Measurements from ENCODE around the gene MRPS27.

The MRPS27 gene

DNA sequence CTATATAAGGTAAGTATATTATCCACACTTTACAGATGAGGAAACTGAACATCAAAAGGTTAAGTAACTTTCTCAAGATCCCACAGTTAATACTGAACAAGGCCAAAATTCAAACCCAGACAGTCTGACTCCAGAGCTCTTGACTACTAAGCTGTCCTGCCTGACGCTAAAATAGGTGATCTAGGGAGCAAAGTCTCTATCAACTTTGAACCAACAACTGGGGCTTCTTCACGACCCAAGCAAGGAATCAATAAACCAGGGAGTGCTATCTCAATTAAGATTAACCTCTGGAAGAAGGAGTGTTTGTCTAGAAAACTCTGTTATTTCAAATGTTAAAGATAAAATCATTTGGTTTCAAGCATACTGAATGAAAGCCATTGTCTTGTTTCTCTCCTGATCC is 64.4 kb downstream of the MRPS27 start:
- DNase-seq = no peak

DNA sequence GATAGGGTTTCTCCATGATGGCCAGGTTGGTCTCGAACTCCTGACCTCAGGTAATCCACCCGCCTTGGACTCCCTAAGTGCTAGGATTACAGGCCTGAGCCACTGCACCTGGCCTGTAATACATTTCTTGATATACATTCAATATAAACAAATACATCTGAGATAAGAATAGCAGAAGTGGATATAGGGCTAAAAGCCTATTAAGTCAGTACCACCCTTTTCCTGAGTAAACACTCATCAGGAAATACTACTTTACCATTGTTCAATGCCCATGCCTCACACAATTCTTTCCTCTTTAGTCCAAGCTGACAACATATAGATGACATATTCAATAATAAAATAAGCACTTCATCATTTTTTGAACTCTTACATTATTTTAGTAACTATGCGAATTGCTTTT is 64.8 kb downstream of the MRPS27 start:
- no peak for DNase-seq

DNA sequence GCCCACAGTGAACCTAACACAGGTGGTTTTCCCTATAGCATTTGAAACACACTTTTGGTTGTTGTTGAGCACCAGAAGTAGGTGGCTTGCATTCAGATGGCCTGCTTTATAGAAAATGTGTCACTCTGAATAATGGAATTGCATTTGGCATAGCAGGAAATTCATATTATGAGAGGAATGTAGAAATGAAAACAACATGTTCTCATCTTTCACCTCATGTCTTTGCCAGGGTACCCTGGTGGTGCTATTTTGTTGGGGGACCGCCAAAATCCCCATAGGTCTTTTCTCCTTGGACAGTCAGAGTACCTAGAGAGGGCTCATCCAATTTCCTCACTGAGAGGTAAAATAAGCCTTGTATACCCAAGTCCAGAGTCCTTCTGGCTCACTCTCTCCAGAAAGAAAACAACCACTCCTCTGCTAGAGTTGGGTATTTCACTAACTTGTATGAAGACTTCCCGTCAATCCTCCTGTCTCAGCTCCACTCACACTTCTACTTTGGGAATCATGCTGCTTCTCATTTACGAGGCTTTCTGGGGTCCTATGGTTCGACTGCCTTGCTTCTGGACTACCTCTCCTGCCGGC is 67.4 kb downstream of the MRPS27 start:
- no peak for DNase-seq

DNA sequence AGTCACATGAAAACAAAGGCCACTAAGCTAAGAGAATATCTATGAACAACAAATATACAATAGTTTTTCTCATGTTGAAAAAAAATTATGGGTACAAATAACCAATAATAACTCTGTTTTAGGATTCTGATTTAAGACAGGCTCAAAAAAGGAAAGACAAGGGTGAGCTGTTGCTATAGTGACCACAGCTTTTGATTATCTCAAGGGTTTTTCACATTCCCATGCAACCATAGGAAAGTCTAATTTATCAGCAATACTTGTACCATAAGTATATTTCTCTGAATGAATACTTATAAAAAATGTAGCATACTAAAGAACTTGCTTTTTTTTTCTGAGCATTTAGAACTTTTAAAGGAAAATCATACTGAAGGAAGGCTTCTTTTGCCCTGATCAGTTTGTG is 68.0 kb downstream of the MRPS27 start:
- DNase-seq = no peak

DNA sequence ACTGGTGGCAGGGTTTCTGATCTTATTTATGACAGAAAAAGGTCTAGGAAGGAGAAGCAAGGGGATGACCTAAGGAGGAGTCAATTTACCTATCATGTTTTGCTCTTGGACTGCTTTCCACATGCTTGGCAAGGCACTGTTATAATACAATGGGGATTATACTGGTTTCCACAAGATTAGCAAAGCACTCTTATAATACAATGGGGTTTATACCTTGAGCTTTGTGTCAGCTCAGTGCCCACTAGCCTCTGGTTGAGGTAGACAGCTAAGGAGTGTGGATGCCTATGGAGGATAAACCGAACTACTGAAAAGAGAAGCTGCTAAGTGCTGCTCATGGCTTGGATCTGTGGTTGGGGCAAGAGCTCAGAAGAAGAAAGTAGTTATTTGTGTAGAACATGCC is 68.7 kb downstream of the MRPS27 start:
- no peak for DNase-seq

DNA sequence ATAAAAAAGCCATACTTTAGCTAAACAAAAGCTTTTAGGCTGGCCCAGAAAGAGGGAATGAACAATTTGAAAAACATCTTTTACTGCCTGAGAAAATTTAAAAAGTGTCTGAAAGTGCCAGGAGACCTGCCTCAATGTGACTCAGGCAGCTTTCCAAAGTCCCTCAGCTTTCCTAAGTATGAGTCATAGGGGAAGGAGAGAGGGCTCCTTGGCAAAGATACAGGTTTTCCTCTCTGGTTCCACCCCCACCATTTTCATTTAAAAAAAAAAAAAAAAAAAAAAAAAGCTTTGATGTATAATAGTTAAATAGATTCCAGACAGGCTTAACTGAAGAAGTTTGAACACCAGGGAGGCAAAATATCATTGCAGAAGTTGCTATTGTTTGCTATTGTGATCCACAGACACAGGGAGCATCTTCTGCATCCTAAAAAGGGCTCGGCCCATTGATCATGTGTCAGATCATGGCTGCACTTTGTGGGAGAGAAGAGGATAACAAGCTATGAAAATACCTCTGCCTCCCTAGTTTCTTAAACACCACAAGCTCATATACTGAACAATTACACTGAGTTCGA is 71.5 kb downstream of the MRPS27 start:
- no peak for DNase-seq

DNA sequence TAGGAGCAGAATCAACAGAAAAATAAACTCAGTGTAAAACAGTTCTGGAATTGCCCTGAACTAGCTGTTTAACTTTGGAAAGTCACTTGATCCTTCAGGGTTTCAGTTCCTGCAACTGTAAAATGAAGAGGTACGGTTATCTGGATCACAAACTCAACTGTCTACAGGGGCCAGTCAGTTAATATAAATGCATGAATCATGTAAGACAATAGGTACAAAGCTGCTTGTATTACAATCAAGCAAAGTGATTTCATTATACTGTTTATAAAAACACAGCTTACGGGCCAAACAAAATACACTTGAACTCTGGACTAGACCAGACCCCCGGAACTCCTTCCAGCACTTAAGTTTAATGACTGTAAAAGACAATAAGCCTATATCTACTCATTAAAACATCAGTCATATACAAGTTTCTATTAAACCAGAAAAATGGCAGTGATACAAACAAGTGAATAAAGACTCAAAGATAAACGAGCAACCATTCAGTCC is 73.0 kb downstream of the MRPS27 start:
- no peak for DNase-seq

DNA sequence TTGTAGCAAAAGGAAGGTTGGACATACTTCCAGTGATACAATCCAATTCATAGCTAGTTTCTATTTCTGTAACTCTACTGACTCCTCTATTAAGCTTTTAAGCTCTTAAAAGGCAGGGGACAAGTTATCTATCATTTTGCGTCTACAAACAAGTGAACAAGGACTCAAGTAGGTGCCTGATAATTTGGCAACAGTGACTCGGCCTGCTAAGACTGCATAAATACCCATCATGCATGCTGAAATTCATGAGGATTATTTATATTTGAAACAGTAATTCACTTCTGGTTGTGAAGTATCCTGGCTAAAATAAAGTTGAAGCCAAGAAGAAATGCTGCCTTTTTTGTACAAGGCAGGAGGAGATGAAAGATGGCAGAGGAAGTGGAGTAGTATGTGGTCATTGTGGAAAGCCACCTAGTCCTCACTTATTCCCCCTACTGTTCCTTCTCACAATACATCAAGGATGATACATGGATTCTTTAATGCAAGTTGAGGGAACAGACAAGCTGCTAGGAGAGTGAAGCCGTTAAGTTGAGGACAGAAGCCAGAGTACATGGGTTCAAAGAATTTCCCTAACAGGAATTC is 74.0 kb downstream of the MRPS27 start:
- DNase-seq = no peak

DNA sequence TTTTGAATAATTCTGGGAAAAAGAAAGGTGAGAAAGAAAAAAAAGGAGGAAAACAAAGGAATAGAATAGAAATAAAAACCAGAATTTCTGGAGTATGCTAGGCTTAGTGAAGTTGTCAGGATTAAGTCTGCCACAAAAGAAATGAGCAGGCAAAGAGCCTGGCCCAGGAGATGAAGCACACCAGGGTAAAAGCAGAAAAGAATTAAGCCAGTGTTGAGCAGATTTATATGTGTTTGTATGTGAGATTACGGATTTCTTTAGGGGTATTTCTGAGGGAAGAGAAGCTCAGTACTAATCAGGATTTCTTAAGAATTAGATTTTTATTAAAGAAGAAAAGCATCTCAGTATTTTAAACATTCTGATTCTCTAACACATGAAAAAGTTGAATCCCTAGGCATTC is 74.5 kb downstream of the MRPS27 start:
- no peak for DNase-seq

DNA sequence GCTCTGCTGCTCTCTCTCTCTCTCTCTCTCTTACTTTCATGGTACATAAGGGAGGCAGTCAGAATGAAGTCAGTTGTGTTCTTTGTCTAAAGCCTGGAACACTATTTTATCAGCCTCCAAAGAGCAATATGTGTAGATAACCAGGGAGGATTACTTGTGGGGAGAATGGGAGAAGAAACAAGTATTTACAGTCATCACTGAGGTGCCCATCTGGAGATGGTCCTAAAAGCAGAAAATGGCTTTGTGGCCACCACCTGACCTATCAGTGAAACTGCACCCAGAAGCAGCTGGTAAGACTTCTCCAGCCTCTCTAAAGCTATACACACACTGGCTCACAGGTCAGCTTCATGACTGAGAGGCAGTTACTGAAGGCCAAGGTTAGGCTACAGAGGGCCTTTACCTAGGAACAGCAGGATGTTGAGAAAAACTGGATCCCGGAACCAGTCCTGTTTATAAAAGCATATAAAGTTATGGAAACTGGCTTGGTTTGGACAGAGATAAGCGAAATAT is 75.1 kb downstream of the MRPS27 start:
- DNase-seq = no peak

DNA sequence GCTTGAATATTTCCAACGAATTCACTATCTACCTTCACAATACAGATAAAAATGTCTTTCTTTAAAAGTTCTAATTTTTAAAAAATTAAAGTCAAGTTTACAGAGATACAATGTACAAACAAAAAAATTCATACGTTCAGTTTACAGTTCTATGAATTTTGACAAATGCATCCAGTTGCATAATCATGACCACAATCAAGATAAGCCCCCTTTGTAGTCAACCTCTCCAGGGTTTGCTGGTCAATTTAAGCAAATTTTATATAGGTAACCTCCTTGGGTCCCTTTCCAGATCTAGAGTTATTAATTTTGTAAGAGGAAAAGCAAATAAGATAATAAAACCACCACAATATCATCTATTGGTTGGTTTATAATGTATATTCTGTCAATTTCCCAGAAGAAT is 76.3 kb downstream of the MRPS27 start:
- no peak for DNase-seq

DNA sequence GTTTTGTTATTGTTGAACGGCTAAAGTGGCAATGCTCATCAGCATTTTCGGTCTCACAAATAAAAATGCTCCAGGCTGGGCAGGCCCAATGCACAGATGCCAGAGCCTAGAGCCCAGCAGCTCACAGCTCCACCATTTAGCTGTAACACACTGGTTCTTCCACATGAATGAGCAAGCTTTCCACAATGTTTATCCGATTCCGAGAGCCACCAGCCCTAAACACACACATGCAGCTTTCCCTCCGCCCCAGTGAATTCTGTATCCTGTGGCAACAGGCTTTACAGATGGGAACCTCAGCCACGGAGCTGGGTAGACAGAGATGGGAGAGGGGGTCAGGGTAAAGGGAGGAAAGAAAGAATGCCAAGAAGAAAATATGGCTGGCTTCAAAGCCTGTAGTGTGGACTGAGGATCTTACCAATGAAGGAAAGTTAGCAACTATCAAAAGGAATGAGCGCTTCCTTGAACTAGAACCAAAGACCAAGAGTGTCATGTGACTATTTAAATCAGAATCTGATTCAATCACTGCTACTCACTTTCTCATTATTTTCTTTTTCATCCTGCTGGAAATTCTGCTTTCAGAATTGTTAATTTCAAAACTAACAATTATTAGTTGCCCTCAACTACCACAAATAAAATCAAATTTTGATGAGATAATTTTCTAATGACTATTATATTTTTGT is 77.1 kb downstream of the MRPS27 start:
- no peak for DNase-seq

DNA sequence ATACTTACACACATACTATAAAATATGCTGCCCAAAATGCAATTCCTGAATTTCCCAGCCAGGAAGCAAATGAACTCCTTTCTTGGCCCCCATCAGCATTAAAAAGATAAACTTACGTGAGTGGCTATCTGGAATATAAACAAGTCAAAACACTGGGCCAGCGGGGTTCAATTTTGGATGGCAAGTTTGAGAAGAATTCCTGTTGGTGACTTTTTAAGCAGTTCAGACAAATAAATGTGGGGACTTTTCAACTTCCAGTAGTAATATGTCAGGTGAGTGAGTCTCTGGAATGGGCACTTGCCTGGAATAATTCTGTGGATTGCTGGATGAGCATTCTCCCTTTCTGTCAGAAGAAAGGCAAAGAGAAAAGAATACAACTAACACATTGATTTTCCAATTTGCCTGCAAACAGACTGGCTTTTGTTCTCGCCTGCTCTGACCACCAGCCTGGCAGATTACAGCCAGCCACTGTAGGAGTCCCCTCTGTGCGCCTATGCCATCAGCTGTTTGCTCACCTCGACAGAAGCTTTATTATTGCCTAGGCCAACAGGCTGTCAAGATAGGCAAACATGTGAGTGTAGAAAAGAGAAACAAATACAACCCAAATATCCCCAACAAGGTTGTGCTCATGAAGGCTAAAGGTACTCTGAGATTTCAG is 78.6 kb downstream of the MRPS27 start:
- DNase-seq = no peak

DNA sequence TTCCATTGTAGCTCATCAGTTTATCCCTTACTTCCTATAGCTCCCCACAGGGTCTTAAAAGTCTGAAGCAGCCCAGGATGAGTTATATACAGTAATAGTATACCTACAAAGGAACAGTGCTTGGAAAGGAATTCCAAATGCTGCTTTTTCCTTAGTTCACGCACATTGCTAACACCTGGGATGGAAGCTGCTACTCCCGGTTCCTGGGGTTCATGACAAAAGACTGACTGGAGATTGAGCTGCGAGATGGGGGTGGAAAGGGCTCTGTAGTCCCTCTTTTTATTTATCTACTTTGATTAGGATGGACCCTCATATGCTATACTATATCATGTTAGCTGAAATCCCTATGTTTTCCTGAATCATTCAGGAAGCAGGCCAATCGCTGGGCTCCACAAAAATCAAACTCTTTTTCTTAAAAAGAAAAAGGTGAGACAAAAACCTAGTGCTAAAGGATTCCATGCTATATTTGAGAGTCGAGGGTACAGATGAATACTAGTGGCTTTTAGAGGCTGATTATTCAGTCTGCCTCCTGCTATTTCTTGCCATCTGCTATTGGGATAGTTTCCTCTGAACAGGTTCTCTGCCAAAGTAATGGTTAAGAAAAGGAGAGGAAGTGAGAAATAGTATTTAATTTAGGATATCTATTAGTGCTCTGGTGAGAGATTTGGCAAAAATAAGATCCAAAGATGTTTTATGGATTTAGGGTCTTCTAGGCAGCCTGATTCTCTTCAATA is 81.2 kb downstream of the MRPS27 start:
- no peak for DNase-seq

DNA sequence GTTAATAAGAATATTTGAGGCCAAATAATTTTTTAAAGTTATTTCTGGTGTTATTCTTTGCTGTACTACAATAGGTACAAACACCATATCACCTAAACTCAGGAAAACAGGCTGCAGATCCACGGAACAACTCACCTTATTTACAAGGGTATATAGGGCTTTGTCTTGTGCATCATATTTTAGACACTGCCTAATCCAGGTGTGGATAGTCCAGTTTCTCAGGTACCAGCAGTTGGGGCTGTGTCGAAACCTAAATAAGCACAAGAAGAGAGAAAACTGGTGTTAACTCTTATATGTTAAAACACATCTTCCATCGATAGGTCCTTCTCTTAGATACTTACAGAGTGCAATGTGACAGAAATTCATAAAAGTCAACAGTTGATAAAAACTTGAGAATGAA is 82.2 kb downstream of the MRPS27 start:
- DNase-seq = no peak

DNA sequence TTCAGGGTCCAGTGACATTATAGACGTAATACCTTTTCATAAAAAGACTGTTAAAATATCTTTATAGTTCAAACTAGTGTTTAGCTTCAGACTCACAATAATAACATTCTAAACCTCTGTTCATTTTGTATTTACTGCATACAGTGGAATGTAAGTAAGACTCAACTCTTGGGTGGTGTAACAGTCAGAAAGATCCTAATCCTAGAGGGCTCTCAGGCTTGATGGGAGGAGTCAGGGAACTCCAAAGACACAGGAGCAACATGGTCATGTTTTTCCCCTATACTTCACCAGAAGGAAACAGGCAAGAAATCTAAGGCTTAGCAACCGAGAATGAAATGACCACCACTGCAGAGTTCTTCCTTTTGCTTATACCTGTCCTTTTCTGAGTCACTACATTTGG is 82.6 kb downstream of the MRPS27 start:
- DNase-seq = no peak

DNA sequence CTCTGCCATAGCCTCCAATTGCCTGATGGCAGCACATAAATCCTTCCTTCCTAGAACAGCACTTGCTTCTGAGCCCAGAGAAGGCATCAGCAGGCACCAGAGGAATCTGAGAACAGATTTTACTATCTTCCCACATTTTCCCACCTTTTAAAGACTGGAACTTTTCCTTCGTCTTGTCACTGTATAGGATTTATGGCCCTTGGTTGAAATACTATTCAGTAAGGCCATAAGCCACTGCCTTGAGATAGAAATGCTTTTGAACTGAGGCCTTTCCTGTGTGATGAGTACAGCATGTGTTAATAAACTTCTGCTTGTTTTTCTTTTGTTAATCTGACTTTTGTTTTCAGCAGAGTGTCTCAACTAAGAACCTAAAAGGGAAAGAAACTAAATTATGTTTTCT is 84.3 kb downstream of the MRPS27 start:
- no peak for DNase-seq

DNA sequence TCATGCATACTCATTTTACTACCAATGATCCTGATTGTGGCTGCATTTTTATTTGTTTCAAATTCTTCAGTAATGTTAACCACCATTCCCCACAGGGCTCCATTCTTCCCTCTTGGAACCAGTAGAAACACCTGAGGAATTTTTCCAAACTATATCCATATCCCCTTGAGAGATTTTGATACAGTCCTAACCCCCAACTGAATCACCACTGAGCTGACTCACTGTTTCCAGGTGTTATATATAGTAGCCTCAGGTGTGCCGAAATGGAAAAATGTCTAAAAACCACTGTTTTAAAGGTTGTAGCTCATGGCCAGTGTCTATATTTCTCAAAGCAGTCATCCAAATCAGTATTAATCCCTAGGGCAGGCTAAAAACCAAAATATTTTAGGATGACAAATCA is 85.2 kb downstream of the MRPS27 start:
- no peak for DNase-seq

DNA sequence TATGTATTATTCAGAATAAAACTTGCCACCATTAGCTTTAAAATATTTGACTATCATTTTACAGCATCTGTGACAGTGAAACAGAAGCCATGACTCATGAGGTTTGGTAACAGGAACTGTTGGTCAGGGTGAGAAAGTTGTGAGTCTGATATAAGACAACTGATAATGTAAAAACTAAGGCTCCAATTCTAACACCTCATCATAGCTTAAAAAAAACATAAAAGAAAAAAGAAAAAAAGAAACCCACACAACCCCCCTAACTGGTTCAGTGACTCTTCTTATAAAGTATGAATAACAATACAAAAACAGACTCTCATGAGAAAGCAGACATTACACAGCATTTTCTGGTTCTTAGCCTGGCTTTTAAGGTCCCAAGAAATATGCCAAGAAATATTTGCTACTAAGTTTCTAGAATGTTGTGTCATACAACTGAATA is 85.8 kb downstream of the MRPS27 start:
- DNase-seq = no peak

DNA sequence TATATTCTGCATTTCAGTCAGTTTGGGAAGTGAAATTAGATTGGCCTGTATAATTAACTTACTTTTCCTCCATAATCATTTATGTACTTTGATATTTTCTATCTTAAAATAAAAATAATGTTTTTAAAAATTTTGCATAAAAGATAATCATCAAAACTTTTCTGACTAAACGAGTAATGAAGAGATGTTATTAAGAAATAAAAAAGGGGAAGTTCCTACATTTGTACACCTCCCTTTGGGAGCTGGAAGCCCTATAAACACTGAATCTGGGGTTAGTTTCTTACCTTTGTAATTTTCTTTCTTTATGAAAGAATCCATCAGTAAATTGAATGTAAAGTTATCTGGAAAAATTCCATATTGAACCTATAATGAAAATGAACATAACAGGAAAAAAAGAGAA is 86.2 kb downstream of the MRPS27 start:
- DNase-seq = no peak

DNA sequence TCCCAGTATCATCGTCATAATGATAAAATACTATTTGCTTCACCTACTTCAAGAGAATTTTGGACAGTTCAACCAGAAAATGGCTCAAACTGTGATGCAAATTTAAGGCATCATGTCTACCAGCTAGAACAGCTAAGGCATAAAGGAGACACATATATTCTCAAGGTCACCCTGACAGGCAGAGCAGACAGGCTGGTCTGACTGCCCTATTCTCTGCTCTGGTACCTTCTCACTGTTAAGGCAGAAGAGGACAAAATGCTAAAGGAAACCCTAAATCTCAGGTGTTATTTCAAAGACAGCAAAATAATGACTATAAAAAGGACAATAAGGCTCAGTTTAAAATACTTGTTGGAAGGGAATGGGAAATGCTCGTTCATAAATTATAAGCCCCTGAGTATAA is 87.2 kb downstream of the MRPS27 start:
- no peak for DNase-seq

DNA sequence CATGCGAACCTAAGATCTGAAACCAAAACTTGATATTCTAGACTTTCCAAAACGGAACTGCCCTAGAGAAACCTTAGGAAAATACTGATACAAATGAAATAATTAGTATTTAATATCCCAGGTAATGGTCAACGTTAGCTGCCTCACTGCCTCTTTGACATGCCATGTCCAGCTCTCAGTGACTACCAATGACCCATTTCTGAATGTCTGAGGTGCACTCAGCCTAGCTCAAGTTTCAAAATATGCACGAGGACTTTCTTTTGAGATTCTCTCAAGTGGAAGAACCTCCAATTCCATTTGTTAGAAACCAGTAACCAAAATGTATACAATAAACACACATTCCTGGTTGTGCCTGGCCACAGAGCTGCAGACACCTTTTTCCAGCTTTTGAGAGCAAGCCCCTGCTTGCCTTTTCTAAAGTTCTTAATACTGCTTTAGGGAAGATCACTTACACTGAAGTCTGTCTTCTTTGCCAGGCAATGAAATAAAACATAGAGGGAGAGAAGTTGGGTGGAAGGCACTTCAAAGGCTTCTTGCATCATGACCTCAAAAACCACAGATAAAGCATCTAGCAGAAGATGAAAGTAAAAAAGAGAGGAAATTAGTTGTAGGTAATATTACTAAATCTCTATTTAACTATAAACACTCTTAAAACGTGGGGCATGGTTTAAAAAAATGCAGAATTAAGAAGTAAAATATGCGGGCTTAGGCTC is 87.9 kb downstream of the MRPS27 start:
- no peak for DNase-seq

Measured in activated CD4-positive, alpha-beta T cell treated with anti-CD3 and anti-CD28 coated beads for 1 hour (primary cell).